Measurements from ENCODE around the gene DUOX1. TPM values are rescaled to one million over a fixed set of nuclear protein-coding genes. Genes with fewer than 3 reads are reported as not detected.

The DUOX1 gene
- total and polyA plus RNA-seq, 2 of the 13 experiments (the other 11 are each of a cell fraction or from before 2014, with no cell fraction given): 0.03 TPM; not detected in 1

DNA sequence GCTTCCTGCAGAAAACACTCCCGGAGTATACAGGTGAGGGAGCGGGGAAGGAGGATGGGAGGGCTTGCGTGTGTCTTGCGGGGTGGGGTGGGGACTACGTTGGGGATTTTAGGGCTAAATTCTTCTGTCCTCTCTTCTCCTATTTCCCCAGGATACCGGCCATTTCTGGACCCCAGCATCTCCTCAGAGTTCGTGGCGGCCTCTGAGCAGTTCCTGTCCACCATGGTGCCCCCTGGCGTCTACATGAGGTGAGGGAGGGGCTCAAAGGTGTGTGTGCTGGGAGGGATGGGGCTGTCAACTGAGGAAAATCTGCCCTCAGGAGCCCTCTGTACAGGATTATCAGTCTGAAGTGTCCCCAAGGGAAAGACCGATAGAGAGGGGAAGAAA is 6.6 kb downstream of the DUOX1 start:
- Histone ChIP-seq H2AFZ (ENCODE audit: low read length) (no peak overlapping the region), H3K36me3 (replicated peaks in 1 of 2; ENCODE audit: control insufficient read depth in 1 of 2, insufficient read depth in 2 of 2, low read length in 2 of 2) (no peaks in the 10 kb centered on the region), H3K4me1 (ENCODE audit: insufficient read depth, low read length) (peaks cover 13% of the 10 kb centered on the region), H3K4me2 (ENCODE audit: low read depth, low read length) (no peak overlapping the region), H4K20me1 (ENCODE audit: insufficient read depth, low read length) (no peaks in the 10 kb centered on the region), H3K27me3 (ENCODE audit: control insufficient read depth in 1 of 2, insufficient read depth in 2 of 2, low read length in 2 of 2) (peaks cover 4 to 18% of the 10 kb centered on the region in 2 experiments; a peak in 4 of 5 replicates), H3K79me2 (ENCODE audit: insufficient read depth, low read length) (no peaks in the 10 kb centered on the region), H3K4me3 (replicated peaks in 1 of 3; ENCODE audit: insufficient read depth in 1 of 3, low read depth in 2 of 3, low read length in 3 of 3) (no peak overlapping the region), H3K27ac (ENCODE audit: extremely low read length, insufficient read depth, low read length) (no peak overlapping the region), H3K9ac (ENCODE audit: insufficient read depth, low read depth, low read length) (no peak overlapping the region), H3K9me3 (ENCODE audit: low read length) (no peaks in the 10 kb centered on the region)
- ChIA-PET POLR2A (no interaction called here), CTCF (ENCODE audit: low intra/inter-chr PET ratio, low total read pairs) (interaction anchor here (1.6 to 1.8 kb wide), 2 partner anchors 11 to 18 kb away, joined by 5 to 7 read pairs; no protein-coding TSS in a partner anchor)
- ATAC-seq: peak; percentile 50
- 54% methylated on average over 10 of the region's 10 CpGs for WGBS (ENCODE audit: low lambda C conversion rate)
- intact Hi-C loops (cut with micrococcal nuclease; ENCODE audit: unreplicated experiment): no loop called here
- in situ Hi-C loops (cut with HindIII; ENCODE audit: extremely low pct_ligation_motif_present, low pct_unique_long_range_greater_than_20kb): no loop called here
- DNase-seq (ENCODE audit: low spot score): no peak
- FAIRE-seq: peak; percentile 26
- no TSS peak for BruUV-seq (replicated peaks)
- TF ChIP-seq, protein P1, sequence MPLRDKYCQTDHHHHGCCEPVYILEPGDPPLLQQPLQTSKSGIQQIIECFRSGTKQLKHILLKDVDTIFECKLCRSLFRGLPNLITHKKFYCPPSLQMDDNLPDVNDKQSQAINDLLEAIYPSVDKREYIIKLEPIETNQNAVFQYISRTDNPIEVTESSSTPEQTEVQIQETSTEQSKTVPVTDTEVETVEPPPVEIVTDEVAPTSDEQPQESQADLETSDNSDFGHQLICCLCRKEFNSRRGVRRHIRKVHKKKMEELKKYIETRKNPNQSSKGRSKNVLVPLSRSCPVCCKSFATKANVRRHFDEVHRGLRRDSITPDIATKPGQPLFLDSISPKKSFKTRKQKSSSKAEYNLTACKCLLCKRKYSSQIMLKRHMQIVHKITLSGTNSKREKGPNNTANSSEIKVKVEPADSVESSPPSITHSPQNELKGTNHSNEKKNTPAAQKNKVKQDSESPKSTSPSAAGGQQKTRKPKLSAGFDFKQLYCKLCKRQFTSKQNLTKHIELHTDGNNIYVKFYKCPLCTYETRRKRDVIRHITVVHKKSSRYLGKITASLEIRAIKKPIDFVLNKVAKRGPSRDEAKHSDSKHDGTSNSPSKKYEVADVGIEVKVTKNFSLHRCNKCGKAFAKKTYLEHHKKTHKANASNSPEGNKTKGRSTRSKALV (CRISPR knock-in tag; IDR thresholded peaks at IDR 0.05): no peak
- no peak for TF ChIP-seq ZNF530 (CRISPR knock-in tag; IDR thresholded peaks at IDR 0.05; ENCODE audit: low read depth)
- TF ChIP-seq KDM3A (CRISPR knock-in tag; IDR thresholded peaks at IDR 0.05; ENCODE audit: low read depth): no peak
- no peak for TF ChIP-seq TGIF2 (CRISPR knock-in tag; IDR thresholded peaks at IDR 0.05)
- TF ChIP-seq, protein P2, sequence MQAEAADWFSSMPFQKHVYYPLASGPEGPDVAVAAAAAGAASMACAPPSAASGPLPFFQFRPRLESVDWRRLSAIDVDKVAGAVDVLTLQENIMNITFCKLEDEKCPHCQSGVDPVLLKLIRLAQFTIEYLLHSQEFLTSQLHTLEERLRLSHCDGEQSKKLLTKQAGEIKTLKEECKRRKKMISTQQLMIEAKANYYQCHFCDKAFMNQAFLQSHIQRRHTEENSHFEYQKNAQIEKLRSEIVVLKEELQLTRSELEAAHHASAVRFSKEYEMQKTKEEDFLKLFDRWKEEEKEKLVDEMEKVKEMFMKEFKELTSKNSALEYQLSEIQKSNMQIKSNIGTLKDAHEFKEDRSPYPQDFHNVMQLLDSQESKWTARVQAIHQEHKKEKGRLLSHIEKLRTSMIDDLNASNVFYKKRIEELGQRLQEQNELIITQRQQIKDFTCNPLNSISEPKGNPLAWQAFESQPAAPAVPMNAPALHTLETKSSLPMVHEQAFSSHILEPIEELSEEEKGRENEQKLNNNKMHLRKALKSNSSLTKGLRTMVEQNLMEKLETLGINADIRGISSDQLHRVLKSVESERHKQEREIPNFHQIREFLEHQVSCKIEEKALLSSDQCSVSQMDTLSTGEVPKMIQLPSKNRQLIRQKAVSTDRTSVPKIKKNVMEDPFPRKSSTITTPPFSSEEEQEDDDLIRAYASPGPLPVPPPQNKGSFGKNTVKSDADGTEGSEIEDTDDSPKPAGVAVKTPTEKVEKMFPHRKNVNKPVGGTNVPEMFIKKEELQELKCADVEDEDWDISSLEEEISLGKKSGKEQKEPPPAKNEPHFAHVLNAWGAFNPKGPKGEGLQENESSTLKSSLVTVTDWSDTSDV (CRISPR knock-in tag; IDR thresholded peaks at IDR 0.05): no peak
- TF ChIP-seq, protein P3, sequence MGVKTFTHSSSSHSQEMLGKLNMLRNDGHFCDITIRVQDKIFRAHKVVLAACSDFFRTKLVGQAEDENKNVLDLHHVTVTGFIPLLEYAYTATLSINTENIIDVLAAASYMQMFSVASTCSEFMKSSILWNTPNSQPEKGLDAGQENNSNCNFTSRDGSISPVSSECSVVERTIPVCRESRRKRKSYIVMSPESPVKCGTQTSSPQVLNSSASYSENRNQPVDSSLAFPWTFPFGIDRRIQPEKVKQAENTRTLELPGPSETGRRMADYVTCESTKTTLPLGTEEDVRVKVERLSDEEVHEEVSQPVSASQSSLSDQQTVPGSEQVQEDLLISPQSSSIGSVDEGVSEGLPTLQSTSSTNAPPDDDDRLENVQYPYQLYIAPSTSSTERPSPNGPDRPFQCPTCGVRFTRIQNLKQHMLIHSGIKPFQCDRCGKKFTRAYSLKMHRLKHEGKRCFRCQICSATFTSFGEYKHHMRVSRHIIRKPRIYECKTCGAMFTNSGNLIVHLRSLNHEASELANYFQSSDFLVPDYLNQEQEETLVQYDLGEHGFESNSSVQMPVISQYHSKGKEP (CRISPR knock-in tag; IDR thresholded peaks at IDR 0.05): no peak
- no peak for TF ChIP-seq ZNF101 (CRISPR knock-in tag; IDR thresholded peaks at IDR 0.05; ENCODE audit: borderline replicate concordance, low read depth)
- TF ChIP-seq, protein P4, sequence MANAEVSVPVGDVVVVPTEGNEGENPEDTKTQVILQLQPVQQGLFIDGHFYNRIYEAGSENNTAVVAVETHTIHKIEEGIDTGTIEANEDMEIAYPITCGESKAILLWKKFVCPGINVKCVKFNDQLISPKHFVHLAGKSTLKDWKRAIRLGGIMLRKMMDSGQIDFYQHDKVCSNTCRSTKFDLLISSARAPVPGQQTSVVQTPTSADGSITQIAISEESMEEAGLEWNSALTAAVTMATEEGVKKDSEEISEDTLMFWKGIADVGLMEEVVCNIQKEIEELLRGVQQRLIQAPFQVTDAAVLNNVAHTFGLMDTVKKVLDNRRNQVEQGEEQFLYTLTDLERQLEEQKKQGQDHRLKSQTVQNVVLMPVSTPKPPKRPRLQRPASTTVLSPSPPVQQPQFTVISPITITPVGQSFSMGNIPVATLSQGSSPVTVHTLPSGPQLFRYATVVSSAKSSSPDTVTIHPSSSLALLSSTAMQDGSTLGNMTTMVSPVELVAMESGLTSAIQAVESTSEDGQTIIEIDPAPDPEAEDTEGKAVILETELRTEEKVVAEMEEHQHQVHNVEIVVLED (CRISPR knock-in tag; IDR thresholded peaks at IDR 0.05; ENCODE audit: borderline replicate concordance): no peak
- TF ChIP-seq CENPT (CRISPR knock-in tag; IDR thresholded peaks at IDR 0.05; ENCODE audit: low read depth): no peak
- TF ChIP-seq, protein P5, sequence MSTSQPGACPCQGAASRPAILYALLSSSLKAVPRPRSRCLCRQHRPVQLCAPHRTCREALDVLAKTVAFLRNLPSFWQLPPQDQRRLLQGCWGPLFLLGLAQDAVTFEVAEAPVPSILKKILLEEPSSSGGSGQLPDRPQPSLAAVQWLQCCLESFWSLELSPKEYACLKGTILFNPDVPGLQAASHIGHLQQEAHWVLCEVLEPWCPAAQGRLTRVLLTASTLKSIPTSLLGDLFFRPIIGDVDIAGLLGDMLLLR (CRISPR knock-in tag; IDR thresholded peaks at IDR 0.05): no peak
- TF ChIP-seq, protein P6, sequence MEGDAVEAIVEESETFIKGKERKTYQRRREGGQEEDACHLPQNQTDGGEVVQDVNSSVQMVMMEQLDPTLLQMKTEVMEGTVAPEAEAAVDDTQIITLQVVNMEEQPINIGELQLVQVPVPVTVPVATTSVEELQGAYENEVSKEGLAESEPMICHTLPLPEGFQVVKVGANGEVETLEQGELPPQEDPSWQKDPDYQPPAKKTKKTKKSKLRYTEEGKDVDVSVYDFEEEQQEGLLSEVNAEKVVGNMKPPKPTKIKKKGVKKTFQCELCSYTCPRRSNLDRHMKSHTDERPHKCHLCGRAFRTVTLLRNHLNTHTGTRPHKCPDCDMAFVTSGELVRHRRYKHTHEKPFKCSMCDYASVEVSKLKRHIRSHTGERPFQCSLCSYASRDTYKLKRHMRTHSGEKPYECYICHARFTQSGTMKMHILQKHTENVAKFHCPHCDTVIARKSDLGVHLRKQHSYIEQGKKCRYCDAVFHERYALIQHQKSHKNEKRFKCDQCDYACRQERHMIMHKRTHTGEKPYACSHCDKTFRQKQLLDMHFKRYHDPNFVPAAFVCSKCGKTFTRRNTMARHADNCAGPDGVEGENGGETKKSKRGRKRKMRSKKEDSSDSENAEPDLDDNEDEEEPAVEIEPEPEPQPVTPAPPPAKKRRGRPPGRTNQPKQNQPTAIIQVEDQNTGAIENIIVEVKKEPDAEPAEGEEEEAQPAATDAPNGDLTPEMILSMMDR (CRISPR knock-in tag; IDR thresholded peaks at IDR 0.05): peak; percentile 61
- TF ChIP-seq ZNF563 (CRISPR knock-in tag; IDR thresholded peaks at IDR 0.05): no peak
- peak; percentile 36; the same call in 1 of the 2 replicates for TF ChIP-seq STAG1 (CRISPR knock-in tag; IDR thresholded peaks at IDR 0.05)
- 0 out of 2 replicates have a peak, but pooled peaks have one; percentile 14 for TF ChIP-seq RAD21 (CRISPR knock-in tag; IDR thresholded peaks at IDR 0.05)
